Stimulated activated CD4-positive, alpha-beta T cell treated with anti-CD3 and anti-CD28 coated beads, Interleukin-12 subunit alpha, Interleukin-12 subunit beta, amount 100 ng/mL, for 4 hours (primary cell): ENCODE data around the gene MED13L.

Experiments used
- DNase-seq: peaks from one replicate; pipeline ENCODE4 v3.0.0-alpha.2; 2020

The MED13L gene

GRCh38 chr12:116076399-116076798, 201.1 kb downstream of the MED13L start:
- no peak for DNase-seq

DNA sequence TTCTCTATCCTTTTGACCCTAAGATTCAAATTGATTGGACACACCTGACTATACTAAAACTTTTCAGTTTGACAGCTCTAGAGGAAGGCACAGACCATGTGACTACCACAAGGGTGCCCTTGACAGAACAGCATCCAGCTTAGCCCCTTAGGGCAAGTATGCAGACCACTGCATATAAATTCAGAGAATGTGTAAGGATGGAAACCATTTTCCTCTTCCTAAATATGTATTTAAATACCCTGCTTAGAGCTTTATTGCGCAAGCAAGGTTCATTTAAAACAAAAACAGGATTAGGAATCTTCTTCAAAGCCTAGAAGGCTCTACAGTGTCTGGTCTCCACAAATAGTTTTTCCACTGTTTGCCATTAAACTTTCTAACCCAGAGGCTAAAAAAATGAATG, 202.8 kb downstream of the MED13L start:
- DNase-seq, result no peak

GRCh38 chr12:116071555-116072230, 205.8 kb downstream of the MED13L start:
- no peak for DNase-seq

GRCh38 chr12:116070444-116070843, 207.0 kb downstream of the MED13L start:
- DNase-seq, result no peak

DNA sequence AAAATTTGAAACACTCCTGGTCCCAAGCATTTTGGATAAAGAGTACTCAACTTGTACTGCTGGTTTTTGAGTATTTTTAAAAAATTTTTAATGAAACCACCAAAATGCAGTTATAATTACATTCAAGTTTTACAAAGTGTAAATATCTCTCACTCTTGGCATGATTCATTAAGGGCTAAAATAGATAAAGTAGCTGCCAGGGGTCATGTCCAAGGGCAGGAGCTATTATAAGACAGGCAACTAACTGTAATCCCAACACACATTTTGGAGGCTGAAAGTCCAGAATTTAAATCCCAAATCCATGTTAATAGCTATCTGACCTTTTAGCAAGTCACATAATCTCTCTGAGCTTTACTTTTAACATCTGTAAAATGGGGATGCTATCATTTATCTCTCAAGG, 207.6 kb downstream of the MED13L start:
- no peak for DNase-seq

DNA sequence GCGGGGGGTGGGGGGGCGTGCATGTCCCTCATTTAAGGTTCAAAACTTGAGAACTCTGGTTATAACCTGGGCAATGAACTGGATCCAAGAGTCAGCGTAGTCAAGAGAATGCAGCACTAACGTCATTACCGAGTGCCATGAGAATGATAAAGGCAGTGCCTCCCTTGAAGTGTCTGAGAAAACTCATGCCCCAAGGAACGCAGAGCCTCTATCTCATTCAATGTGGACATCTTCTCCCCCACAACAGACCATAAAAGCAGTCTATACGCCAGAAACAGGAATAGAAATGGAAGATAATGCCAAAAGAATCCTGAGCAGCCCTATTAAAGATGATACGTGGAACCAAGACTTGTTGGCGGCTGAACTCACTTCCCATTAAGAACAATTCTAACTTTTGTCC, 208.6 kb downstream of the MED13L start:
- no peak for DNase-seq

DNA sequence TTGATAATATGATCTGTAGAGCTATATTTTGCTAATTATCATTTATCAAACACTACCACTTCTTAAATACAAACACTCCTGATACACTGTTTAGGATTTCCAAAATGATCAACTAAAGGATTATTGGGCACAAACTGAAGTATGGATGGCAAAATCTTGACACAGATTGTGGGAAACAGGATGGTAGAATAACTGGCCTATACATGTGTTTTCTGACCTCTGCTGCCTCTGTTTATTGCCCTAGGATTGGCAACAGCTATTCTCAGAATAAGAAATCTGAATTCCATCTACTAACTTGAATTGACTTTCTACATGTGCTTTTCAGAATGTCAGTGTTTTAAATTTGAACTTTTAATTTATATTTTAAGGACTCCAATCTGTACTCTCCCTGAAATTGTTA, 209.1 kb downstream of the MED13L start:
- DNase-seq, result no peak

DNA sequence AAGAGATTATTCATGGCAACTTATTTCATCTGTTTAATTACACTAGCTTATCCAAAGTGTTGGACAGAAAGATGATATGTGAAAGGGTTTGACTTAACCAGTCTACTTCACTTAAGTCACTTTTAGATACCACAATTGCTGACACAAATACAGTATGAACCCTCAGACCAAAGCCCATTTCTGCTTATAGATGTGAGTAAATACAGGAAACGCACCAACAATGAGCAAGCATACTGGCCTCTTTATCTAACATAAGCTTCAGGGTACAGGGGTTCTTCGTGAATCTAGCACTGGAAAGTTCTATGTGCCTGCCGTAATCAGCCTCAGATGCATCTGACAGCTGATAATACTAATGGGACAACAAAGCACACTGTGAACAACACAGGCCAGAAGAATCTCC, 209.6 kb downstream of the MED13L start:
- no peak for DNase-seq

DNA sequence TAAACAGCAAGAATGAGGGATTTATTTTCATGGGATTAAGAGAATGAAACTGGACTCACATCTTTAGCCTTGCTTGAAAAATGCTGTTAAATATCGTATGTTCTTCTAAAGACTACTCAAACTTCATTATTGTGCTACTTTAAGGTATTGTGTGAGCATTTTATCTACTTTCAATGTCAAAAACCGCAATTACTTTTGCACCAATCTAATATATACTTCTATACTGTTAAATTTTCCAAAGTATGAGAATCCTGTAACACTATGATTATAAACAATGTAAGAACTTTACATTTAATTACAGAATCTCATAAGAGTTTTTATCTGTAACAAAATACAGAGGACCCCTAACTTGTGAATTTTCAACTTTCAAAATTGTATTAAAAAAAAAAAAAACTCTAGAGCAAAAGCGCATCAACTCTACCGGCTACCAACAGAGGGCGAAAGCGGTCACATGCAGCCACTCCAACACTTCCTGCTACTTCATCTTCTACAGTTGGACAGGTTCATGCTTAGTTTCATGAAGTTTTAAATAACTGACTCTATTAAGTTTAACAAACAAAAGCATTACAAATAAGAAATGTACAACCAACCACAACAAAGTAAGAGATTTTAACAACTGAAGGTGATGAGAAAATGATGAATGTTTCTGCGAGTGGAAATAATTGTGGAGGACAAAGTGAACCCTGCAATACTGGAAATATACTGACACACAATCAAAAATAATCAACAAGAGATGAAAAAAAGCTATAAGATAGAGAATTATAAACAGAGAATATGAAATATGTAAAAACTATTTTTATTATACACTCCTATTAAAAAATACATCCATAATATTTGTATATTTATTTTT, 210.9 kb downstream of the MED13L start:
- DNase-seq, result peak; percentile 44

DNA sequence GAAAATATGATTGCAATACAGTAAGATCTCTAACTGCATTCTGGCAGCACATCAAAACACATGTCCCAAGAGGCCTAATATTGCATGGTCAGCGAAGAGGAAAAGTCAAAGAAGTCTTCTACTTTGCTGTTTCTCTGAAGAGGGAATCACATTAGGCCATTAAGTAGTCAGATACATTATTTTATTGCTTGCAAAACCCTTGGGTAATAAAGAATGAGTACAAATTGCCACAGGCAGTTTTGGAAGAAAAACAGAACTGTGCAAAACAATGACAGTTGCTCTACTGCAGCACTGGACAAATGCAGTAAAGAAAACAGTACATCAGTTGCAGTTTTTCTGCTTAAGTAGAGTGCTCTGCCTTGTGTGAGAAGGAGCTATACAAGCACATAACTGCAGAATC, 211.9 kb downstream of the MED13L start:
- DNase-seq, result no peak

GRCh38 chr12:116064493-116064892, 213.0 kb downstream of the MED13L start:
- no peak for DNase-seq

DNA sequence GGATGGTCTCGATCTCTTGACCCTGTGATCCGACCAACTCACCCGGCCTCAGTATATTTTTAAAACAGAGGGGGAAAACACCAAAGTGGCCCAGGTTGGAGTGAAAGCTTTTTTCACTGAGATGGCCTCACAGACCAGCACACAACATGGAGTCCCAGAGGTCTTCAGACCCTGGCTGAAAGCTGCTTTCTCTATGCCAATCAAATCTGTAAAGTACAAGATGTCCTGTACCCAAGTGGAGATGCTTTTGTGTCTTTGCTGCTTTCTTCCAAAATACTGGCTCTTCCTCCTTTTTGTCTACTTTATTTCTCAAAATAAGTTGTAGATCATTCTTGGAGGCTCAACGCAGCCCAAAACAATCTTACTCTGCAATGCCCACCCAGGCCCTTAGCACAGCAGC, 214.8 kb downstream of the MED13L start:
- DNase-seq, result no peak

GRCh38 chr12:116060764-116061163, 216.7 kb downstream of the MED13L start:
- DNase-seq, result no peak

DNA sequence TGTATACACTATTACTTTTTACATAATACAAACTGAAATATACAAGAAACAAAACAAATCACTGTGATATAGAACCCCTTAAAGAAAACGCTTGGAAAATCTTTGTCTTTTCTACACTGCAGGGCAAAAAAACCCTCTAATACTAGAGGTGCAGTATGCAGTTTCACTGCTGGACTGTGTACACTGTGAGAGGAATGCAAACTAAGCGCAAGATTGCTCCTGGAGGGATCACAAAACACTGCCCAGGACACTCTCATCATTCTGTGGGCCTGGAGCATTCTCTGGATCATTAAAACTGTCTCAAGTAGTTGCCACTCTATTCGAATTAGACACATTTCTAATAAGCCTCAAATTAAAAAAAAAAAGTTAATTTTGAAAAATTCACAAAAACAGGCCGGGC, 217.6 kb downstream of the MED13L start:
- no peak for DNase-seq

GRCh38 chr12:116058574-116058973, 218.9 kb downstream of the MED13L start:
- no peak for DNase-seq

- DNase-seq, result no peak
These were observed 220.1 kb downstream of the MED13L start for GRCh38 chr12:116057356-116057755.

- no peak for DNase-seq
These were observed 221.4 kb downstream of the MED13L start for GRCh38 chr12:116055895-116056607.

DNA sequence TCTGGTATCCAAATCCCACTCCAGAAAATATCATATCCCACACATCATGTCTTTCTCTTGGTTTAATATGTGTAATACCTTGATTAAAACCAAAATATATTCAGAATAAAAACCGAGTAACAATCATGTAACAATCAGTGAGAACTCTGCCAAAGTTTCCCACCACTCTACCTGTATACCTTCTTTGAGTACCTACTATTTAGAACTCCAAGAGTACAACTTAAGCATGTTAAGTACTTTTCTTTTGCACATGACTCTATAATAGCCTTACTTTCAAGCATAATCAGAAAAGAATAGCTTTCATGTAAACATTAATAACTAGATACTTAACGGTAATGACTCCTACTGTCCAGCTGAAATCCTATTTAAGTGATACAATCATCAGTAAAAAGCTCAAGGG, 223.2 kb downstream of the MED13L start:
- no peak for DNase-seq

DNA sequence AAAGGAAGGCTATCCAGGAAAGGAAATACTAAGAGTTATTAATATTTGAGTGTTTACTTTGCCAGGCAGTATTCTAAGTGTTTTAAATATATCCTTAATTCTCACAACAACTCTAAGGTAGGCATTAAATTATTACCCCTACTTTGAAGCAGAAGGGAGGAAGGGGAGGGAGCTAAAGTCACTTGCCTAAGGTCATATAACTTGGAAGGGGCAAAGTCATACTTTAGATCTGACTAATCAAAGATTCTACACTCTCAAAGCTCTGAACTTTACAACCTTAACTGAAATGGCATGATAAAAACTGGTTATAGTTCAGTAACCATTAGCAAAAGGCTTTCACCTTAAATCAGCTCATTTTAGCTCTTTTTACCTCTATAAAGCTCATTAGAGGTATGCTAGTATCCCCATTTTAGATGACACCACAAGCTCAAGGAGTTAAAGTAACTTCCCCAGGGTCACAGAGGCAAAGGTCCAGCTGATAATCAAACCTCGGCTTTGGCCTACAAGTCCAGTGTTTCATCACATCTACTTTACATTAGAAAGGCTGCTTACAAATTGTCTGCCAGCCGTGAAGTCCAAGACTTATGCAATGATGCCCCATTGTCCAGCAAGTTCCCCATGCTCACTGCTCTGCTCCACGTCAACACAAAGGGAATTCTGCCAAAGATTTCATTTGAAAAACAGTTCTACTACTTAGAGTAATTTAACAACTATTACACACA, 223.9 kb downstream of the MED13L start:
- no peak for DNase-seq

DNA sequence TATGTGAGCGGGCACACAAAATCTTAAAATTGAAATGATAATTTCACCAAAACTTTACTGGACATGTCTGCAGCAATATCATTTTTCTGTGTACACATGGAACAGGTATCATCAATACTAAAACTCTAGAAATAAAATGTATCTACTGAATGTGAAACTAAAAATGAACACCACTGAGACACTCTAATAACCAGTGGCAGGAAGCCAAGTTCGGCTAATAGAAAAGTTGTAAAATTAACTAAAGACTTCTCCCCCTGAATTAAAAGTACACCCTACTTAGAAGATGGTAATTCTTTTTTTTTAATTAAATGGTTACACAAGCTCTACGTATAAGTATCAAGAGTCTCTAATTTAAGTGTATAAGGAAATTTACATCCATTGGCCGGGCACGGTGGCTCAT, 227.2 kb downstream of the MED13L start:
- no peak for DNase-seq

- DNase-seq, result no peak
These were observed 228.6 kb downstream of the MED13L start for GRCh38 chr12:116048879-116049278.

- DNase-seq, result no peak
These were observed 231.5 kb downstream of the MED13L start for GRCh38 chr12:116046039-116046438.

GRCh38 chr12:116045150-116045549, 232.3 kb downstream of the MED13L start:
- DNase-seq, result no peak
